ENCODE data around the gene STK39.

The STK39 gene

DNA sequence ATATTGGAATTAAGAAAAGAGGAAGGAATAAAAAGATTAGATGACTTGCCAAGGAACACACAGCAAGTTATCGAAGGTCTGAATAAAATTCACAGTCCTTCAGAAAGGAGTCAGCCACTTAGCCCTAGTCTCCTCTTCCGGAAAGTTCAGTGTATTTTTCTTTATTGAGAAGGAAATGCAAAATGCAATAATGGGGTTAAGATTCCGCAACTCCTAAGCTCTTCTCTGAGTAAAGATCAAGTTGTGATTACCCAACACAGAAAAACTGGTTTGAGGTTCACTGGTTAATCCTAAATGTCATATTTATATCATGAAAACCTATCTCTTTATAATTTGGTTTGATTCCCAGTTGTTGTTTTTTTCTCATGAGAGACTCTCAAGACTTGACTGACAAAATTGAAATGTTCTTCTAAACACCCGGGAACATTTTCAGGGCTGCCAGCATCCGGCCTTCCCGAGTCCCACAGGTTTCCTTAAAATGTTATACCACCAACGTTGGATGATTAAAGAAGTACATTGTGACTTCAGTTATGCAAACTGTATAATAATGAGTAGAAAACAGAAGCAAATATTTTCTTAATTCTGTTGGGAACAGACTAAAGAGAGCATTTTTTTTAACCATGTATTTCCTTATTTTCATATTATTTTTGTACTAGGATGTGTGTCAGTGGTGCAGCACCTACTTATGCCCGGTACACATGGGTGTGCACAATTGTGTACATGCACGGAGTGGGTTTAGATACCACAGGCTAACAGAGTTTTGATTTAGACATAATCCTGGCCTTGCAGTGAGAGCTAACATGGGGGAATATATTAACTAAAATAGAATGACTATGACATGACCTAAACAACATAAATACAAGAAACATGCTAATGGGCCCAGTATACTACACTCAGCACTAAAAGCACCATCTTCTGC lies 100.2 kb downstream of the STK39 start:
- Histone ChIP-seq H3K27me3 (ENCODE audit: insufficient read depth, low read depth, severe bottlenecking) (no peaks in the 10 kb centered on the region), H3K36me3 (no peaks in the 10 kb centered on the region), H3K27ac (no peak overlapping the region), H3K4me3 (ENCODE audit: low read depth, low read length) (no peak overlapping the region), H3K9me3 (ENCODE audit: severe bottlenecking) (no peaks in the 10 kb centered on the region)
- TF ChIP-seq, protein P1, sequence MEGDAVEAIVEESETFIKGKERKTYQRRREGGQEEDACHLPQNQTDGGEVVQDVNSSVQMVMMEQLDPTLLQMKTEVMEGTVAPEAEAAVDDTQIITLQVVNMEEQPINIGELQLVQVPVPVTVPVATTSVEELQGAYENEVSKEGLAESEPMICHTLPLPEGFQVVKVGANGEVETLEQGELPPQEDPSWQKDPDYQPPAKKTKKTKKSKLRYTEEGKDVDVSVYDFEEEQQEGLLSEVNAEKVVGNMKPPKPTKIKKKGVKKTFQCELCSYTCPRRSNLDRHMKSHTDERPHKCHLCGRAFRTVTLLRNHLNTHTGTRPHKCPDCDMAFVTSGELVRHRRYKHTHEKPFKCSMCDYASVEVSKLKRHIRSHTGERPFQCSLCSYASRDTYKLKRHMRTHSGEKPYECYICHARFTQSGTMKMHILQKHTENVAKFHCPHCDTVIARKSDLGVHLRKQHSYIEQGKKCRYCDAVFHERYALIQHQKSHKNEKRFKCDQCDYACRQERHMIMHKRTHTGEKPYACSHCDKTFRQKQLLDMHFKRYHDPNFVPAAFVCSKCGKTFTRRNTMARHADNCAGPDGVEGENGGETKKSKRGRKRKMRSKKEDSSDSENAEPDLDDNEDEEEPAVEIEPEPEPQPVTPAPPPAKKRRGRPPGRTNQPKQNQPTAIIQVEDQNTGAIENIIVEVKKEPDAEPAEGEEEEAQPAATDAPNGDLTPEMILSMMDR (IDR thresholded peaks at IDR 0.05; ENCODE audit: low read depth, low read length), result no peak
- DNase-seq, result no peak

DNA sequence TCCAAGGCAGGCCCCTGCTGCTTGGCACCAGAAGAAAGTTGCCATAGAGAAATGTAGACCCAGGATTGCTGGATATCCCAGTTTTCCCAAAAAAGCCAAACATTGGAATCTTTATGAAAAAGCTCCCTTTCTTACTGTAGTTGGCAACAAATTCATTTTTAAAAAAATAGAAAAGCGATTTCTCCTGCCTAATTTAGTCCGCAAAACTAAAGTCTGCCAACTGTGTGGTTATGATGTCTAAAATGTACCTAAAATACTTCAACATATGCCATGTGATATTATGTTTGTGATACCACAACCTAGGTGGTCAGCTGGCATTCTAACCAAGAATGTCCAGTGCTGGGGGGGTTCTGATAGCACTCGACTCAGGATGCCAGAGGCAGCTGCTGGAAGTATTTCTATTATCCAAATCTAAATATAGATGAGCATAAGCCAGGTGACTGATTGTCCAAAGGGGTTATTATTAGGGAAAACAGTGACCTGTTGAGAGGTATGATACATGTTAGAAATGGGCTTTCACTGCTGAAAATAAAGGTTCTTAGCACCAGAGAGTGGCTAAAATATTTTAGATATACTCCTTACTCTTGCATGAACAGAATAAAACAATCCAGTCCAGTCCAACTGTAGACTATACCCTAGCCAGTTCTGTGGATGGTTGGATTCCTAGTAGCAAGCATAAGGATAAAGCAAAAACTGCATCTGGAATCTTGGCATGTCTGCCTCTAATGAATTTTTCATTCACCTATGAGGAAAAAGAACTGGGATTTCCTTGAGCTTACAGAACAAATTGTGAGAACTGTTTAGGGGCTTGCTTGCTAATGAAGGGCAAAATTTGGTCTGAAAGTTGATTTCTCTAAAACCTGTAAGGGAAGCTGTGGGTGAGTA lies 101.7 kb downstream of the STK39 start:
- Histone ChIP-seq H3K27me3 (ENCODE audit: insufficient read depth, low read depth, severe bottlenecking) (no peaks in the 10 kb centered on the region), H3K36me3 (no peaks in the 10 kb centered on the region), H3K27ac (no peak overlapping the region), H3K4me3 (ENCODE audit: low read depth, low read length) (no peak overlapping the region), H3K9me3 (ENCODE audit: severe bottlenecking) (no peaks in the 10 kb centered on the region)
- DNase-seq, result no peak
- TF ChIP-seq, protein P1 (IDR thresholded peaks at IDR 0.05; ENCODE audit: low read depth, low read length), result no peak

DNA sequence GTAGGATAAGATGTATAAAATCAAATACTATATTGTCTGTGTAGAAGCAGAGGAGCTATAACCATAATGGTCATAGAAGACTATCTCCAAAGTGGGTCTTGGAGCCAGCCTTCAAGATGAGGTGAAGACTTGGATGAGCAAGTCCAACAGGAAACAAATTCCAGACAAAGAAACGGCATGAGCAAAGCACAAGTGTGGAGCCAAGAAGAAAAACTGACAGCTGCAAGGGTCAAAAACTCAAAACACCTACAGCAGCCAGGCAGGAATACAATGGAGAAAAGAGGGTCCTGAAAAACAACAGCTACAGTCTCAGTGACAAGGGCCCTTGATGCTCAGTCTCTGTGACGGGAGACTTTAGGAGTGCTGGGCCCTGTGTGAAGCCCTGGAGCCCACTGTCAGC lies 102.4 kb downstream of the STK39 start:
- no peaks in the 10 kb centered on the region; the same call in 1 of the 2 replicates for H3K36me3 ChIP-seq
- no peak overlapping the region for H3K4me3 ChIP-seq (ENCODE audit: low read depth, low read length)
- TF ChIP-seq, protein P1 (IDR thresholded peaks at IDR 0.05; ENCODE audit: low read depth, low read length), result no peak

DNA sequence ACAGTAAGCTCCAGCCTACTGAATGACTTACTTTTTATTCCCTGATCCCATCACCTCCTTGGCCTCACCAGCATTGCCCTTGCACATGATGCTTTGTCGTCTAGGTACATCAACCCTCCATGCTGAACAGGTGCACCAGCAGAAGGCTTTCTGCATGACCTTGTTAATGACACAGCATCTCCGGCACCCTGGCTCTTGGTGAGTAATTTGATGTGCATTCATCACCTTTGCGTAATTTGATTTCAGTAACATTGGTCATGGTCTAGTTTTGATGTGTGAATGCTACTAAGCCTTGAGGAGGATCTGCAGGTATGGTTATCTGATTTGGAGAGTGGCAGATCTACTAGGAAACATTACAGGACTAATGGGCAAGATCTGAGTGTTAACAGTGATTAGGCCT lies 103.6 kb downstream of the STK39 start:
- no peak overlapping the region for H3K27ac ChIP-seq
- no peaks in the 10 kb centered on the region; the same call in 1 of the 2 replicates for H3K36me3 ChIP-seq
- TF ChIP-seq, protein P1 (IDR thresholded peaks at IDR 0.05; ENCODE audit: low read depth, low read length), result no peak
- no peak for DNase-seq
- no peaks in the 10 kb centered on the region for H3K27me3 ChIP-seq (ENCODE audit: insufficient read depth, low read depth, severe bottlenecking)
- H3K9me3 ChIP-seq (ENCODE audit: severe bottlenecking), result no peaks in the 10 kb centered on the region
- no peak overlapping the region for H3K4me3 ChIP-seq (ENCODE audit: low read depth, low read length)

More for the DNA sequence above, 102.4 kb downstream of the STK39 start:
- Histone ChIP-seq H3K9me3 (ENCODE audit: severe bottlenecking) (no peaks in the 10 kb centered on the region), H3K27ac (no peak overlapping the region), H3K27me3 (ENCODE audit: insufficient read depth, low read depth, severe bottlenecking) (no peaks in the 10 kb centered on the region)
- DNase-seq, result no peak

DNA sequence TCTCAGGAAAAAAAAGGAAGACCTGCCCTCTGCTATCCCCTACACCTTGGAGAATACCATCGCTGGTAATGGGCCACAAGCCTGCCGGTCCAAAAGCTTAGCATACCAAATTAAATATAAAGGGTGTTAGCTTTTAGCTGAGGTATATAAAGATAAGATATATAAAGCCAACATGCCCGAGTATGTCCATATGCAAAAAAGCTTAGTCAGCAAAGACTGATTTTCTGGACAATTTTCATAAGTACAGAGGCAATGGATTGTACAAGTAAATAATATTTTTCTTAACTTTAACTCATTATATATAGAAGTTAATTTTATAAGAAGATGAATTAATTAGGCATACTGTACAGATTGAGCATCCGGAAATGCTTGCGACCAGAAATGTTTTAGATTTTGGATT lies 106.5 kb downstream of the STK39 start:
- H3K9me3 ChIP-seq (ENCODE audit: severe bottlenecking), result no peaks in the 10 kb centered on the region
- no peaks in the 10 kb centered on the region; the same call in 1 of the 2 replicates for H3K36me3 ChIP-seq
- no peak for DNase-seq

More for the DNA sequence above, 106.5 kb downstream of the STK39 start:
- Histone ChIP-seq H3K27ac (no peak overlapping the region), H3K27me3 (ENCODE audit: insufficient read depth, low read depth, severe bottlenecking) (no peaks in the 10 kb centered on the region), H3K4me3 (ENCODE audit: low read depth, low read length) (no peak overlapping the region)
- TF ChIP-seq, protein P1 (IDR thresholded peaks at IDR 0.05; ENCODE audit: low read depth, low read length), result no peak

Data from WERI-Rb-1 (cell line).